Peyer's patch (tissue), 4 donors: ENCODE results near the gene OR9G1.

ENCODE experiments used
- POLR2A ChIP-seq, 2 donors: fragments of 450-650 bp; IDR thresholded peaks; one replicate each; pipeline ENCODE4 v1.5.1; 2017; ENCODE audit warnings: antibody characterized with exemption in 2 of 2, mild to moderate bottlenecking in 2 of 2, moderate library complexity in 2 of 2
- TF ChIP-seq, protein P1 (sequence below), 6 experiments: fragments of 450-650 bp in 4 of 6; fragments of 200-600 bp in 2 of 6; sonication (generic) in 1 of 6; IDR thresholded peaks; one replicate each; pipeline ENCODE4 v1.5.1; 2017 to 2019; ENCODE audit warnings: antibody characterized with exemption in 6 of 6, mild to moderate bottlenecking in 3 of 6, moderate library complexity in 1 of 6

DNA sequence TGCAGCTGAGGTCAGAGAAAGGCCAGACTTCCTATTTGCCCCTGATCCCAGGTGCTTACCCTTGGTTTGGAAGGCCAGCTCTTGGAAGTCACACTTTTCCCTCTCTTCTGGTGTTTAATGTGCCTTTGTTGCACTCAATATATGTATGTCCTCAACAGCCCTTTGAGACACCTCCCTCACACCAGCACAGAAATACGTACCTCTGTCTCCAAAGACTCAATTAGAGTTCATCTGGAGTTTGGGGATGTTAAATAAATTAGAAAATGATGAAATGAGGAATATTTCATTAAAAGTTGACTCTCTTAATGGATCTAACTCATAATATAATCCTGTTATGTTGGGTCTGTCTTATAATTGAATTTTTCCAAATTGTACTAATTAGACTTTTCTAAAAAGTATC is 49.7 kb downstream of the OR9G1 start, which contains the start of gene OR9G4:
- TF ChIP-seq, protein P1, sequence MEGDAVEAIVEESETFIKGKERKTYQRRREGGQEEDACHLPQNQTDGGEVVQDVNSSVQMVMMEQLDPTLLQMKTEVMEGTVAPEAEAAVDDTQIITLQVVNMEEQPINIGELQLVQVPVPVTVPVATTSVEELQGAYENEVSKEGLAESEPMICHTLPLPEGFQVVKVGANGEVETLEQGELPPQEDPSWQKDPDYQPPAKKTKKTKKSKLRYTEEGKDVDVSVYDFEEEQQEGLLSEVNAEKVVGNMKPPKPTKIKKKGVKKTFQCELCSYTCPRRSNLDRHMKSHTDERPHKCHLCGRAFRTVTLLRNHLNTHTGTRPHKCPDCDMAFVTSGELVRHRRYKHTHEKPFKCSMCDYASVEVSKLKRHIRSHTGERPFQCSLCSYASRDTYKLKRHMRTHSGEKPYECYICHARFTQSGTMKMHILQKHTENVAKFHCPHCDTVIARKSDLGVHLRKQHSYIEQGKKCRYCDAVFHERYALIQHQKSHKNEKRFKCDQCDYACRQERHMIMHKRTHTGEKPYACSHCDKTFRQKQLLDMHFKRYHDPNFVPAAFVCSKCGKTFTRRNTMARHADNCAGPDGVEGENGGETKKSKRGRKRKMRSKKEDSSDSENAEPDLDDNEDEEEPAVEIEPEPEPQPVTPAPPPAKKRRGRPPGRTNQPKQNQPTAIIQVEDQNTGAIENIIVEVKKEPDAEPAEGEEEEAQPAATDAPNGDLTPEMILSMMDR (IDR thresholded peaks at IDR 0.05): no peak
- no peak for TF ChIP-seq POLR2A (IDR thresholded peaks at IDR 0.05)
